HUES48 (cell line): Measurements from ENCODE around the gene METTL4.
"Not testable (repeated sequence)": the region's sequence is repeated elsewhere in the genome, so short reads cannot be mapped to it uniquely, and the experiment has no call there.

Experiments
- H3K27ac ChIP-seq: one replicate; pipeline ENCODE4 v1.7.0; 2013; ENCODE audit warnings: low read depth, low read length, inconsistent platforms
- H3K27me3 ChIP-seq: 2 replicates; pipeline ENCODE4 v1.6.1; 2013; ENCODE audit warnings: mild to moderate bottlenecking, low read length; ENCODE audit not compliant: control insufficient read depth, insufficient read depth
- H3K36me3 ChIP-seq: 2 replicates; pipeline ENCODE4 v1.6.1; 2013; ENCODE audit warnings: low read length; ENCODE audit not compliant: control insufficient read depth, insufficient read depth
- H3K4me1 ChIP-seq: 2 replicates; pipeline ENCODE4 v1.6.1; 2013; ENCODE audit warnings: mild to moderate bottlenecking, low read length; ENCODE audit not compliant: control insufficient read depth, insufficient read depth
- H3K4me3 ChIP-seq: 2 replicates; pipeline ENCODE4 v1.5.1; 2013; ENCODE audit warnings: mild to moderate bottlenecking, low read depth, low read length
- H3K9ac ChIP-seq: 2 replicates; pipeline ENCODE4 v1.6.1; 2013; ENCODE audit warnings: mild to moderate bottlenecking, low read depth, low read length, moderate library complexity
- H3K9me3 ChIP-seq: 2 replicates; pipeline ENCODE4 v1.6.1; 2013; ENCODE audit warnings: low read length; ENCODE audit not compliant: control insufficient read depth, insufficient read depth

The METTL4 gene

GRCh38 chr18:2564373-2564772 is 6.9 kb downstream of the METTL4 start:
- H3K4me3 ChIP-seq: no peak overlapping the region
- no peaks in the 10 kb centered on the region for H3K9me3 ChIP-seq
- peaks cover 26% of the 10 kb centered on the region; the same call in 1 of the 2 replicates for H3K36me3 ChIP-seq
- H3K27me3 ChIP-seq: no peaks in the 10 kb centered on the region
- no peak overlapping the region for H3K27ac ChIP-seq
- H3K4me1 ChIP-seq: no peaks in the 10 kb centered on the region
- H3K9ac ChIP-seq: no peak overlapping the region

- H3K27me3 ChIP-seq: no peaks in the 10 kb centered on the region
- H3K36me3 ChIP-seq: peaks cover 14% of the 10 kb centered on the region; the same call in 1 of the 2 replicates
- H3K4me1 ChIP-seq: peaks cover 12% of the 10 kb centered on the region
- H3K4me3 ChIP-seq: no peak overlapping the region
- no peaks in the 10 kb centered on the region for H3K9me3 ChIP-seq
- H3K27ac ChIP-seq: no peak overlapping the region
- no peak overlapping the region for H3K9ac ChIP-seq
Observed at GRCh38 chr18:2559249-2559648, 12.1 kb downstream of the METTL4 start.

- peaks cover 12% of the 10 kb centered on the region for H3K4me1 ChIP-seq
- H3K27ac ChIP-seq: no peak overlapping the region
- no peak overlapping the region for H3K4me3 ChIP-seq
- H3K9ac ChIP-seq: no peak overlapping the region
- H3K9me3 ChIP-seq: no peaks in the 10 kb centered on the region
- H3K36me3 ChIP-seq: peaks cover 13% of the 10 kb centered on the region; the same call in 1 of the 2 replicates
- no peaks in the 10 kb centered on the region for H3K27me3 ChIP-seq
Observed at GRCh38 chr18:2557536-2557935, 13.8 kb downstream of the METTL4 start.

DNA sequence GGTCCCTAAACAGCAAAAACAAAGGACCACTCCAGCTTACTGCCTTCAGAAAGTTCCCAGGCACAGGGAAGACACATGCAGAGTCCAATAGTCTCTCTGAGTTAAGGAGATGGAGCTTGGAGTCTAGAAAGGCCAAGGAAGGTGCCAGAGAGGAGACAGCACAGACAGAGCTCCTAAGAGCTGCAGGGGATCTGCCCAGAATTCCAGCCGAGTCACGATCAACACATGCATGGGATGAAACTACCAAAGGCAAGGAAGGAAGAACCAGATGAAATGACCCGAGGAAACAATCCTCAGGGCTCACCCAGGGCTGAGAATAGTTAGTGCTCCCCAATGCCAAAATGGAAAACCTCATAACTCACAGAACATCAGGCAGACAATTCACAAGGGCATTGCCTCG is 15.4 kb downstream of the METTL4 start:
- Histone ChIP-seq H3K36me3 (no peaks in the 10 kb centered on the region), H3K9ac (no peak overlapping the region), H3K4me3 (no peak overlapping the region), H3K4me1 (peaks cover 12% of the 10 kb centered on the region), H3K9me3 (no peaks in the 10 kb centered on the region), H3K27me3 (no peaks in the 10 kb centered on the region), H3K27ac (no peak overlapping the region)

DNA sequence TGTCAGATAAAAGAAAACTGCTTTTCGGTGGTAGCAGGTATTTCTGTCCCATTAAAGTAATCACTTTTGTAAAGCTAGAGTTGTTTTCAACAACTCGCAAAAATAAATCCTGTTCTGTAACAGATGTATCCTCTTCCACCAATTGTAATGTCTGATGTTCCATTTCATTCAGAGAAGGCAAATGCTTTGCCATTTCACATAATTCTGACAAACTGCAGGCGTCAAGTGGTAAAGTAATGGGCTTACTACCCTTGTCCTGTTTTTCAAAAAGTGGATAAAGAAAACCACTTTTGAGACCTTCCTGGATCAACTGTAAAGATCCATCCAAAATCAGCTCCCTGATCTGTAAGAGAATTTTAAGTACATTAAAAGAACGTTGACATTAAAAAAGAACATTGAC is 16.6 kb downstream of the METTL4 start:
- H3K27ac ChIP-seq: no peak overlapping the region

GRCh38 chr18:2551425-2551824 is 19.9 kb downstream of the METTL4 start:
- H3K4me1 ChIP-seq: peaks cover 7% of the 10 kb centered on the region
- H3K9me3 ChIP-seq: no peaks in the 10 kb centered on the region
- no peaks in the 10 kb centered on the region for H3K27me3 ChIP-seq
- no peak overlapping the region for H3K27ac ChIP-seq
- H3K4me3 ChIP-seq: no peak overlapping the region
- peaks cover 17% of the 10 kb centered on the region for H3K36me3 ChIP-seq
- H3K9ac ChIP-seq: no peak overlapping the region

More for the DNA sequence above, 16.6 kb downstream of the METTL4 start:
- H3K36me3 ChIP-seq: peaks cover 8% of the 10 kb centered on the region
- peaks cover 12% of the 10 kb centered on the region for H3K4me1 ChIP-seq
- no peaks in the 10 kb centered on the region for H3K9me3 ChIP-seq
- H3K4me3 ChIP-seq: no peak overlapping the region
- no peaks in the 10 kb centered on the region for H3K27me3 ChIP-seq
- no peak overlapping the region for H3K9ac ChIP-seq

DNA sequence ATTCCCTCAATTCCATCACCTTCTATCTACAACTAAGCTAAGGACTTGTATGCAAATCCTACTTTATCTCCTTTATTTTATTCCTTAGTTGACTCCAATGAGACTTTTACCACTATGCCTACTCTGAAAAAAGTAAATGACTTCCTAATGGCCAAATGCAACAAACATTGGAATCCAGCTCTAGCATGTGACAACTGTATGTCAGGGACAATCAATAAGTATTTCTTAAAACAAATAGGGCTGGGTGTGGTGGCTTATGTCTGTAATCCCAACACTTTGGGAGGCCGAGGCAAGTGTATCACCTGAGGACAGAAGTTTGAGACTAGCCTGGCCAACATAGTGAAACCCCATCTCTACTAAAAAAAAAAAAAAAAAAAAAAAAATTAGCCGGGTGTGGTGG is 21.8 kb downstream of the METTL4 start:
- no peaks in the 10 kb centered on the region for H3K27me3 ChIP-seq
- no peaks in the 10 kb centered on the region for H3K9me3 ChIP-seq
- H3K27ac ChIP-seq: no peak overlapping the region
- H3K4me1 ChIP-seq: no peaks in the 10 kb centered on the region
- H3K36me3 ChIP-seq: peaks cover 19% of the 10 kb centered on the region
- H3K9ac ChIP-seq: no peak overlapping the region
- H3K4me3 ChIP-seq: no peak overlapping the region

- H3K9me3 ChIP-seq: no peaks in the 10 kb centered on the region
- H3K36me3 ChIP-seq: peaks cover 23% of the 10 kb centered on the region
- H3K4me1 ChIP-seq: no peaks in the 10 kb centered on the region
- H3K27me3 ChIP-seq: no peaks in the 10 kb centered on the region
- no peak overlapping the region for H3K27ac ChIP-seq
- no peak overlapping the region for H3K9ac ChIP-seq
- no peak overlapping the region for H3K4me3 ChIP-seq
Observed at GRCh38 chr18:2547477-2548087, 23.7 kb downstream of the METTL4 start.

DNA sequence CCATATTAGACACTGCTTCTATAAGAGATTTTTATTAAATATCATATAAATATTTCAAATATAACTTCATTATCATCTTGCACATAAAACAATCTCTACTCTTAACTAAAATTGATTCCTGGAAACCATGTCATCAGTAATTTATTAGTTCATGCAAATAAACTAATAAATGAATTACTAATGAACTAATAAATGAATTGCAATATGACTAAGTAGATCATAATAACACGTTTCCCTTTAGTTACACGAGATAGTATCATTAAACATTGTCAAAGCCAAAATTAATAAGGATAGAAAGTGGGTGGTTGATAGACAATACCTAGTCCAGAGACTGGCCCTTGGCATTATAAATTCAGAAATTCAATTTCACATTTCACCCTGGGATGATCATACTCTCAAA is 26.1 kb downstream of the METTL4 start:
- no peaks in the 10 kb centered on the region for H3K27me3 ChIP-seq
- no peaks in the 10 kb centered on the region; the same call in 1 of the 2 replicates for H3K4me1 ChIP-seq
- no peak overlapping the region for H3K9ac ChIP-seq
- no peak overlapping the region for H3K4me3 ChIP-seq
- H3K27ac ChIP-seq: no peak overlapping the region
- H3K9me3 ChIP-seq: no peaks in the 10 kb centered on the region
- peaks cover 17% of the 10 kb centered on the region for H3K36me3 ChIP-seq

GRCh38 chr18:2541925-2542563 is 29.3 kb downstream of the METTL4 start:
- not testable (repeated sequence) for H3K9ac ChIP-seq, H3K4me3 ChIP-seq, H3K9me3 ChIP-seq, H3K27me3 ChIP-seq, H3K27ac ChIP-seq, H3K4me1 ChIP-seq
- peaks cover 20% of the 10 kb centered on the region for H3K36me3 ChIP-seq

- no peaks in the 10 kb centered on the region for H3K27me3 ChIP-seq
- no peak overlapping the region for H3K4me3 ChIP-seq
- no peak overlapping the region for H3K9ac ChIP-seq
- peaks cover 3% of the 10 kb centered on the region for H3K4me1 ChIP-seq
- peaks cover 13% of the 10 kb centered on the region; the same call in 1 of the 2 replicates for H3K36me3 ChIP-seq
- H3K9me3 ChIP-seq: no peaks in the 10 kb centered on the region
- H3K27ac ChIP-seq: no peak overlapping the region
Observed at GRCh38 chr18:2540575-2540974, 30.7 kb downstream of the METTL4 start.
